COR-L47 (cell line): ENCODE results near the gene CDH4.

Experiments
- DNase-seq: peaks from one replicate; lab custom pipeline; 2025; lab: John Stamatoyannopoulos, UW

CDH4 gene

DNA sequence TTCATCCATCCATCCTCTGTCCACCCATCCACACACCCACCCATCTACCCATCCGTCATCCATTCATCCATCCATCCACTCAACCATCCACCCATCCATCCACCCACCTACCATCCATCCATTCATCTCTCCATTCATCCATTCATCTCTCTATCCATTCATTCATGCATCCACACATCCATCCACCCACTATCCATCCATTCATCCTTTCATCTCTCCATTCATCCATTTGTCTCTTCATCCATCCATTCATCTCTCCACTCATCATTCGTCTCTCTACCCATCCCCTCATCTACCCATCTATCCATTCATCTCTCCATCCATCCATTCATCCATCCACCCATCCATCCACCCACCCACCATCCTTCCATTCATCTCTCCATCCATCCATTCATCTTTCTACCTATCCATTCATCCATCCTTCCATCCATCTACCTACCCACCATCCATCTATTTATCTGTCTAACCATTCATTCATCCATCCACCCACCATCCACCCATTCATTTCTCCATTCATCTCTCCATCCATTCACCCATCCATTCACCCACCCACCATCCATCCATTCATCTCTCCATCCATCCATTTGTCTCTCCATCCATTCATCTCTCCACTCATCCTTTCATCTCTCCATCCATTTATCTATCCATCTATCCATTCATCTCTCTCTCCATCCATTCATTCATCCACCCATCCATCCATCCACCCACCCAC is 538.2 kb downstream of the CDH4 start:
- no peak for DNase-seq

GRCh38 chr20:61791995-61792394 is 539.9 kb downstream of the CDH4 start:
- DNase-seq = no peak

DNA sequence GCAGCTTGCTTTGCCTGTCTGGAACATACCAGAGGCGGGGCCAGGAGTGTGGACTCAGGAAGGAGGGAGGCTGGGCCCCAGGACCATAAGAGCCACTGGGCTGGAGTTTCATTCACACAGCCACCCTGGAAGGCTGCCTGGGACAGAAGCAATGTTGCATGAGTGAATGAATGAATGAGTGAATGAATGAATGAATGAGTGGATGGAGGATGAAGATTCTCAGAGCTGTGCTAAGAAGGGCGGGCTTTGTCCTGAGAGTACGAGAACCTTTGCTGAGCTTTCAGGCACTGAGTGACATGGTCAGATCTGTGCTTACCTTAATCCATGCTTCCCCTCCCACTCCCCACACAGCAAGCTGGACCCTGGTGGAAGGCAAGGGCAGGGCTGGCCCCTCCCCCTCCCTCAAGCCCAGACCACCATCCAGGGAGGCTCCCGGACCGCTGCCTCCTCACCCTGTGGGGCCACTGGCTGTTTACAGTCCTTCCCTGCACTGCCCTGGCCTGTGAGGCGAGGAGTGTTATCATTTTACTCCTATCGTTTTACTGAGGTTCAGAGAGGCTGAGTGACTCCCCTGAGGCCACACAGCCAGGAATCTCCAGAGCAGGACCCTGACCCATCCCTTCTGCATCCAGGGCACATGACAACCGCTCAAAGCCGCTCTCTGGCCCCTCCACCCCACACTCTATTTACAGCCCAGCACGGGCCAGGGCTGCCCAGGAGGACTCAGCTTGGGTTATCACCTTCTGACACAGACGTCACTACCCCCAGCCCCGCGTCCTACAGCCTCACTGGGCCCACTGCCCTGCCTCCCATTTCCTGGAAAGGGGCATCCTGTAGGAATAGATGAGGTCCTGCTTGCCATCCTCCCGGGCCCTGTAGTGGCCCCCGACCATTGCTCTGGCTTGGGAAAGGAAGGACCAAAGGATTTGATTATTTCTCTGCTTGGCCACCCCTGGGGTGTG is 543.9 kb downstream of the CDH4 start:
- DNase-seq = no peak

DNA sequence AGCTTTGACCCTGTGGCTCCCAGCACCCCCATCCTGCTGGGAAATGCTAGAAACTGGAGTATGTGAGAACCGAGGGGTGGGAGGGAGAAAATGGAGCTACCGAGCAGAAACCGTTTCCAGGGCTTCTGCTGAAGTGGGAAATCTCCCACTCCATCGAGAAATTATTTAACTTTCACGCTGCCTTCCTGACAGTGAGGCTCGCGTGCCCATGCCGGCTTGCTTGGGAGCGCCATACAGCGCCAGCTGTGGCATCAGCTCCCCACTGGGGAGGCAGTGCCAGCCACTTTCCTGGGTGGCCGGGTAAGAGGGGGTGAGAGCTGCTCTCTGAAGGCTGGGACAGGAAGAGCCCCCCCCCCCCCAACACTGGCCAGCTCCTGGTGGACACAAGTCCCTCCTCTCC is 544.7 kb downstream of the CDH4 start:
- no peak for DNase-seq

DNA sequence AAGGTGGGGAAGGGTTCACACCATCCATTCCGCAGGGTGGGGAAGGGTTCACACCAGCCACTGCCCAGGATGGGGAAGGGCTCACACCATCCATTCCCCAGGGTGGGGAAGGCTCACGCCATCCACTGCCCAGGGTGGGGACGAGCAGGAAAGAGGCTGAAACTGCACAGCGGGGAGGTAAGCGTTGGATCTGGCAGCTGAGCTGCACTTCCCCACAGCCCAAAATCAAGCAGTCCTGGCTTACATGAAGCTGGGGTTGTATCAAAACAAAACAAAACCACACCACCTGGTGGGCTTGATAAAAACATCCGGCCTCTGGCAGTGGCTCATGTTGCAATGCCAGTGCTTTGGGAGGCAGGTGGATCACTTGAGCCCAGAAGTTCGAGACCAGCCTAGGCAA is 545.1 kb downstream of the CDH4 start:
- DNase-seq = peak; percentile 46

DNA sequence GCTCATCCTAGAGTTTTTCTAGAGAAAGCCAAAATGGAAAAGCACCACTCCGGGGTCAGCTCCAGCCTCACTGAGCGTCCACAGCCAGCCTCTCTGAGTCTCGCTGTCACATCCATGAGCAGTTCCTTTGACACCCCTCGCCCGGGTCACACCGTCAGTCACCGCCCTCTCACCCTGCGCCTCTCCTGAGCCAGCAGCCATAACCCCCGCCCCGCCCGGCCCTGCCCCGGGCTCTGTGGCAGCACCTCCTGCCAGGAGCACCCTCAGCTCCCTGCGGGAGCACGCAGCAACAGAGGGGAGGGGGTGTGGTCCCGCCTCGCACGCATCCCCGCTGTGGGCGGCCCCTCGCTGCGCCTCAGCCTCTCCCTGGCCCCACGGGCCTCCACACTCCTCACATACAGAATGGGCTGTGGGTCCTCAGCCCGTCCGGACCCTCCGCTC is 545.9 kb downstream of the CDH4 start:
- no peak for DNase-seq

DNA sequence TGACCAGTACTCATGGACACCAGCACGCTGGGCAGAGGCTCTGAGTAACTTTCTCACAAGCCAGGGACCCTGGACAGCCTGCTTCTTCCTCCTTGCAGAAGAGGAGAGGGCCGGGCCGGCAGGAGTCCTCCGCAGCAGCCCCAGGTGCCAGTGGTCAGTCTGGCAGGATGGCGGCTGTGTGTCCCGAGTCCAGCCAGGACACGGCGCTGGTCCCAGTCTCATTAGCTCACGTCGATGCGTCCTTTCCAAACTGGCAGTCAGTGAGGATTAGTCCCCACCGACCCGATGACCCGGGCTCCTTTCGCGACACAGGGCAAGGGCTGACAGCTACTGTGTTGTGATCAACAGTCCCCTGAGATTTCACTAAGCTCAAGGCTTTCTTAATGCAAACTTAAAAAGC is 546.6 kb downstream of the CDH4 start:
- no peak for DNase-seq

GRCh38 chr20:61799394-61799923 is 547.4 kb downstream of the CDH4 start:
- DNase-seq = no peak

- no peak for DNase-seq
Observed at GRCh38 chr20:61799928-61800327, 547.9 kb downstream of the CDH4 start.

- DNase-seq = no peak
Observed at GRCh38 chr20:61800359-61801064, 548.5 kb downstream of the CDH4 start.

- no peak for DNase-seq
Observed at GRCh38 chr20:61801065-61801360, 549.0 kb downstream of the CDH4 start.

DNA sequence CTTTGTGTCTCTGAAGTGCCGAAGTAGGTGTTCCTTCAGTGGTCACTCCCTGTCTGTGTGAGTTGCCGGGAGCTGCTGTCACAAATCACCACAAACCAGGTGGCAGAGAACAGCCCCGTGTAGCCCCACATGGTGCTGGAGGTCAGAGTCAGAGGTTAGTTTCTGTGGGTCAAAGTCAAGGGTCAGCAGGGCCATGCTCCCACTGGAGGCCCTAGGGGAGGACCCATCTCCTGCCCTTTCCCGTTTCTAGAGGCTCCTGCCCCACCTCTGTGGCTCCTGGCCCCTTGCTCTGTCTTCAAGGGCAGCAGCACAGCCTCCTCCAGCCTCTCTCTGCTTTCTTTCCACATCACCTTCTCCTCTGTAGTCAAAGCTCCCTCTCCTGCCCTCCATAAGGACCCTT is 549.4 kb downstream of the CDH4 start:
- no peak for DNase-seq

DNA sequence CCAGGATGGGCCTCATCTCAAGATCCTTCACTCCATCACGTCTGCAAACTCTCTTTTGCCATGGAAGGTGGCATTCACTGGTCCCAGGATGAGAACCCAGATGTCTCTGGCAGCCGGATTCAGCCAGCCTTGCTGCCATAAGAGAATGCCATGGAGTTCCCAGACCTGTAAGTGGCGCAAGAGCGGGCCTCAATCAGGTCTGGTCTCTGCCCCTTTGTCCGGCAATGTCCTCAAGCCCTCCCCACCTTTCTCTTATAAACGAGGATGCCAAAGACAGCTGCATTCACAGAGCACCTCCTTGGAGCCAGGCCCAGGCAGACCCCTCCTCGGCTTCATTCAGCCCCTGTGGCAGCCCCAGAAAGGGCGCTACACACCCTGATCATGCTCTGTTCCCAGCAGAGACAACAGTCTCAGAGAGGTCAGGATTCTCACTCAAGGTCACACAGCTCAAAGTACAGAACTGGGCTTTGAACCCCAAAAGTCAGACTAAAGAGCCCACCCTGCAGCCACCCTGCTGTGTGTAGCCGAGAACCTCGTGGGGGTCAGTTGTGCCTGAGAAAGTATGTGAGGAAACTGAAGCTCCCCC is 549.9 kb downstream of the CDH4 start:
- no peak for DNase-seq

DNA sequence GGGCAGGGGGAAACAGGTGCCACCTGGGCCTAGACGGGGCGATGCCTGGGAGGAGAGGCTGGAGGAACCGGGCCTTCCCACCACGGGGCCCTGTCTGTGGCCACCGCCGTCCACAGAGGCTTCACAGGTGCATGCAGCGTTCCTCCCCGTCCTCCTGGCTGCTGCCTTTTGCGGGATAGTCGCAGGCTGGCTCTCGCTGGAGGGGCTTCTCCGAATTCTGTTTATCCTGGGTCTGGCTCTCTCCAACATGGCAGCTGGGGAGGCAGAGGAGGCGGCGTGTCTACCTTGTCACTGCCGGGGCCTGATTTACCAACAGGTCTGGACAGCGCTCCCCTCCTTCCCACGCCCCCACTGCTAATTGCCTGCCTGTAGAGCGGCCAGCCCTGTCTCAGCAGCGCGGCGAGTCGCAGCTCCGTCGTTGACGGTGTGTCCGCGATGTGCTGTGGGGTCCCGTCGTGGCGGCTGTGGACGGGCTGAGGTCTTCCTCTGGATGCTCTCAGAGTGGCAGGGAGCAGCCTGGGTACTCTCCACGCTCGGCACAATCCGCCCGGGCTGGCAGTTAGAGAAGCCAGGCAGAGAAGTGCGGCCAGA is 550.8 kb downstream of the CDH4 start:
- DNase-seq = no peak

- no peak for DNase-seq
Observed at GRCh38 chr20:61803416-61803914, 551.4 kb downstream of the CDH4 start.

GRCh38 chr20:61803915-61804751 is 552.1 kb downstream of the CDH4 start:
- DNase-seq = no peak

- DNase-seq = no peak
Observed at GRCh38 chr20:61804752-61805295, 552.8 kb downstream of the CDH4 start.

GRCh38 chr20:61805365-61805764 is 553.3 kb downstream of the CDH4 start:
- DNase-seq = no peak

GRCh38 chr20:61805781-61806180 is 553.7 kb downstream of the CDH4 start:
- DNase-seq = no peak

DNA sequence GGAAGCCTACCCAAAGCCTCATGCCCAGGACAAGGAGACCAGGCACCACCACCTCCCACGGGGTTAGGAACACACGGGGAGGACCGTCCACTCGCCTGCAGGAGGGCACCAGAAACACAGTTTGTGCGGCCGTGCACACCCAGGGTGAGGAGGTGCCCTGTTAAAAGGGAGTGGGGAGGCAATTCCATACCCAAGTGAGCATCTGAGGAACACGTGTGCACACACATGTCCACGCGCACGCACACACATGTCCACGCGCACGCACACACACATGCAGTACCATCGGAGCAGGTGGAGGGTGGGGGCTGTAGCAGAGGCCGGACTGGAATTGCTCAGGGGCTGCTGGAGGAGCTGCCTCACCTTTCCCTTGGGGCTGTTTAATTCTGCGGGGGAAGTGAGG is 554.3 kb downstream of the CDH4 start:
- no peak for DNase-seq
